ENCODE measurements around the gene VSNL1.

DNA sequence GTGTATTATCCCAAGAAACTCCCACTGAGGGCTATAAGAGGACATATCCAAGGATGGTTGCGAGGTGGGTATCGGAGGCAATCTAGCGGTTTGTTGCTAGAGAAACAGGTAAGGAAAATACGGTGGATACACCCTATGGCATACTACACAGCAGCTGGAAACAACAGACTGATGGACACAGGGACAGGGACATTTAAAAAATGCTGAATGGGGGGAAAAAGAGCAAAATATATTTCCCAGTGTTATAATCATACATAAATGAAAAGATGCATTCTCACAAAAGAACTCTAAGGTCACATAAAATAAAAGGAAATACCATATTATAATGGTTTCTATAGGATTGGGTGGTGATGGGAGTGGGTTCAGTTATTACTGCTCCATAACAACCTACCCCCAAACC lies 117.3 kb downstream of the VSNL1 start:
- TF ChIP-seq EZH2 (IDR thresholded peaks at IDR 0.05; ENCODE audit: borderline replicate concordance, control insufficient read depth, low read depth, low read length) (no peak), SPI1 (IDR thresholded peaks at IDR 0.05; ENCODE audit: borderline replicate concordance, insufficient read depth, low read depth, low read length) (no peak), YY1 (IDR thresholded peaks at IDR 0.05; ENCODE audit: low read depth, low read length) (no peak), POLR2AphosphoS2 (IDR thresholded peaks at IDR 0.05; ENCODE audit: low read depth, low read length) (no peak), USF2 (IDR thresholded peaks at IDR 0.05; ENCODE audit: borderline replicate concordance, low read depth, low read length) (no peak), JUND (IDR thresholded peaks at IDR 0.05; ENCODE audit: low read depth, low read length) (no peak), TAF1 (IDR thresholded peaks at IDR 0.05; ENCODE audit: borderline replicate concordance, low read depth, low read length) (no peak)
- TF ChIP-seq, protein P1, sequence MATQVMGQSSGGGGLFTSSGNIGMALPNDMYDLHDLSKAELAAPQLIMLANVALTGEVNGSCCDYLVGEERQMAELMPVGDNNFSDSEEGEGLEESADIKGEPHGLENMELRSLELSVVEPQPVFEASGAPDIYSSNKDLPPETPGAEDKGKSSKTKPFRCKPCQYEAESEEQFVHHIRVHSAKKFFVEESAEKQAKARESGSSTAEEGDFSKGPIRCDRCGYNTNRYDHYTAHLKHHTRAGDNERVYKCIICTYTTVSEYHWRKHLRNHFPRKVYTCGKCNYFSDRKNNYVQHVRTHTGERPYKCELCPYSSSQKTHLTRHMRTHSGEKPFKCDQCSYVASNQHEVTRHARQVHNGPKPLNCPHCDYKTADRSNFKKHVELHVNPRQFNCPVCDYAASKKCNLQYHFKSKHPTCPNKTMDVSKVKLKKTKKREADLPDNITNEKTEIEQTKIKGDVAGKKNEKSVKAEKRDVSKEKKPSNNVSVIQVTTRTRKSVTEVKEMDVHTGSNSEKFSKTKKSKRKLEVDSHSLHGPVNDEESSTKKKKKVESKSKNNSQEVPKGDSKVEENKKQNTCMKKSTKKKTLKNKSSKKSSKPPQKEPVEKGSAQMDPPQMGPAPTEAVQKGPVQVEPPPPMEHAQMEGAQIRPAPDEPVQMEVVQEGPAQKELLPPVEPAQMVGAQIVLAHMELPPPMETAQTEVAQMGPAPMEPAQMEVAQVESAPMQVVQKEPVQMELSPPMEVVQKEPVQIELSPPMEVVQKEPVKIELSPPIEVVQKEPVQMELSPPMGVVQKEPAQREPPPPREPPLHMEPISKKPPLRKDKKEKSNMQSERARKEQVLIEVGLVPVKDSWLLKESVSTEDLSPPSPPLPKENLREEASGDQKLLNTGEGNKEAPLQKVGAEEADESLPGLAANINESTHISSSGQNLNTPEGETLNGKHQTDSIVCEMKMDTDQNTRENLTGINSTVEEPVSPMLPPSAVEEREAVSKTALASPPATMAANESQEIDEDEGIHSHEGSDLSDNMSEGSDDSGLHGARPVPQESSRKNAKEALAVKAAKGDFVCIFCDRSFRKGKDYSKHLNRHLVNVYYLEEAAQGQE (IDR thresholded peaks at IDR 0.05; ENCODE audit: low read depth, low read length) = no peak
- TF ChIP-seq, protein P2, sequence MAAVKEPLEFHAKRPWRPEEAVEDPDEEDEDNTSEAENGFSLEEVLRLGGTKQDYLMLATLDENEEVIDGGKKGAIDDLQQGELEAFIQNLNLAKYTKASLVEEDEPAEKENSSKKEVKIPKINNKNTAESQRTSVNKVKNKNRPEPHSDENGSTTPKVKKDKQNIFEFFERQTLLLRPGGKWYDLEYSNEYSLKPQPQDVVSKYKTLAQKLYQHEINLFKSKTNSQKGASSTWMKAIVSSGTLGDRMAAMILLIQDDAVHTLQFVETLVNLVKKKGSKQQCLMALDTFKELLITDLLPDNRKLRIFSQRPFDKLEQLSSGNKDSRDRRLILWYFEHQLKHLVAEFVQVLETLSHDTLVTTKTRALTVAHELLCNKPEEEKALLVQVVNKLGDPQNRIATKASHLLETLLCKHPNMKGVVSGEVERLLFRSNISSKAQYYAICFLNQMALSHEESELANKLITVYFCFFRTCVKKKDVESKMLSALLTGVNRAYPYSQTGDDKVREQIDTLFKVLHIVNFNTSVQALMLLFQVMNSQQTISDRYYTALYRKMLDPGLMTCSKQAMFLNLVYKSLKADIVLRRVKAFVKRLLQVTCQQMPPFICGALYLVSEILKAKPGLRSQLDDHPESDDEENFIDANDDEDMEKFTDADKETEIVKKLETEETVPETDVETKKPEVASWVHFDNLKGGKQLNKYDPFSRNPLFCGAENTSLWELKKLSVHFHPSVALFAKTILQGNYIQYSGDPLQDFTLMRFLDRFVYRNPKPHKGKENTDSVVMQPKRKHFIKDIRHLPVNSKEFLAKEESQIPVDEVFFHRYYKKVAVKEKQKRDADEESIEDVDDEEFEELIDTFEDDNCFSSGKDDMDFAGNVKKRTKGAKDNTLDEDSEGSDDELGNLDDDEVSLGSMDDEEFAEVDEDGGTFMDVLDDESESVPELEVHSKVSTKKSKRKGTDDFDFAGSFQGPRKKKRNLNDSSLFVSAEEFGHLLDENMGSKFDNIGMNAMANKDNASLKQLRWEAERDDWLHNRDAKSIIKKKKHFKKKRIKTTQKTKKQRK (IDR thresholded peaks at IDR 0.05; ENCODE audit: low read depth, low read length) = no peak

Measured in GM12878 (cell line).